Inferior parietal cortex (tissue), 1 donor: Measurements from ENCODE around the gene MTIF2.
"Not testable (repeated sequence)": the region's sequence is repeated elsewhere in the genome, so short reads cannot be mapped to it uniquely, and the experiment has no call there.

Source experiments
- DNase-seq: peaks from one replicate; pipeline ENCODE4 v3.0.0-alpha.2; 2016; ENCODE audit errors: extremely low spot score

Gene MTIF2

GRCh38 chr2:55196526-55196925 lies 72.5 kb downstream of the MTIF2 start:
- DNase-seq = no peak

GRCh38 chr2:55191888-55192287 lies 77.1 kb downstream of the MTIF2 start:
- DNase-seq = not testable (repeated sequence)

- not testable (repeated sequence) for DNase-seq
Observed at GRCh38 chr2:55186837-55187236, 82.2 kb downstream of the MTIF2 start.
